ENCODE measurements around the gene OPCML.

- TF ChIP-seq, protein P1, sequence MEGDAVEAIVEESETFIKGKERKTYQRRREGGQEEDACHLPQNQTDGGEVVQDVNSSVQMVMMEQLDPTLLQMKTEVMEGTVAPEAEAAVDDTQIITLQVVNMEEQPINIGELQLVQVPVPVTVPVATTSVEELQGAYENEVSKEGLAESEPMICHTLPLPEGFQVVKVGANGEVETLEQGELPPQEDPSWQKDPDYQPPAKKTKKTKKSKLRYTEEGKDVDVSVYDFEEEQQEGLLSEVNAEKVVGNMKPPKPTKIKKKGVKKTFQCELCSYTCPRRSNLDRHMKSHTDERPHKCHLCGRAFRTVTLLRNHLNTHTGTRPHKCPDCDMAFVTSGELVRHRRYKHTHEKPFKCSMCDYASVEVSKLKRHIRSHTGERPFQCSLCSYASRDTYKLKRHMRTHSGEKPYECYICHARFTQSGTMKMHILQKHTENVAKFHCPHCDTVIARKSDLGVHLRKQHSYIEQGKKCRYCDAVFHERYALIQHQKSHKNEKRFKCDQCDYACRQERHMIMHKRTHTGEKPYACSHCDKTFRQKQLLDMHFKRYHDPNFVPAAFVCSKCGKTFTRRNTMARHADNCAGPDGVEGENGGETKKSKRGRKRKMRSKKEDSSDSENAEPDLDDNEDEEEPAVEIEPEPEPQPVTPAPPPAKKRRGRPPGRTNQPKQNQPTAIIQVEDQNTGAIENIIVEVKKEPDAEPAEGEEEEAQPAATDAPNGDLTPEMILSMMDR (conservative IDR thresholded peaks at IDR 0.05; ENCODE audit: low read length): no peak
- no peak for TF ChIP-seq EZH2phosphoT487 (IDR thresholded peaks at IDR 0.05; ENCODE audit: borderline replicate concordance)
These were observed 516.8 kb downstream of the OPCML start for GRCh38 chr11:133015457-133015856.
